GM18873 (cell line): ENCODE results near the gene HDAC1.

Source experiments
- ATAC-seq: cut with Tn5 transposase; IDR thresholded peaks from one replicate; pipeline ENCODE4 v1.9.1; 2021; ENCODE audit warnings: mild to moderate bottlenecking, moderate library complexity, moderate number of reproducible peaks; ENCODE audit not compliant: unreplicated experiment, low FRiP score

HDAC1 gene

DNA sequence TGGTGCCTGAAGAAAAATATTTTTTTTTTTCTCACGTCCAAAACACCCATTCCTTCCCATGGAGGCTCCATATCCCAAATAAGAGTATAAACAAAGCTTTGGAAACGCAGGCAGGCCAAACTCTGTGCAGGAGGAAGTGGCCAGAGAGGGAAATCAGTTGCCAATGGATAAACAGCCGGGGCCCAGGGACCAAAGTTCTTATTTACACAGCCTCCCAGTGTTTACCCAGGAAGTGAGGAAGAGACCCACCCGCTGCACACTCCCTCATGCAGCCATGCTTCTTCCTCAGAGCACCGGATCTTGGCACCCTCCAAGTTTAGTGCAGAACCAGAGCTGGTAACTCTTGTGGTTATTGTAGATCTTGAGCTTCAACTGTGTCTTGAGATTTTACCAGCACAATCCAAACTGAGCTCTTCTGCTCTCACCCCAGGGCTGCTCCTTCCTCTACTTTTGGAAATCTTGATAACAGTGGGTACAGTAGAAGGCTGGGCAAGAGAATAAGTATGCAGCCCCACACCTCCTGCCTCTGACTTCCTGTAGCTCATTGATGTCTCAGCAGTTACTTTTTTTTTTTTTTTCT lies 29.9 kb downstream of the HDAC1 start:
- ATAC-seq = no peak

DNA sequence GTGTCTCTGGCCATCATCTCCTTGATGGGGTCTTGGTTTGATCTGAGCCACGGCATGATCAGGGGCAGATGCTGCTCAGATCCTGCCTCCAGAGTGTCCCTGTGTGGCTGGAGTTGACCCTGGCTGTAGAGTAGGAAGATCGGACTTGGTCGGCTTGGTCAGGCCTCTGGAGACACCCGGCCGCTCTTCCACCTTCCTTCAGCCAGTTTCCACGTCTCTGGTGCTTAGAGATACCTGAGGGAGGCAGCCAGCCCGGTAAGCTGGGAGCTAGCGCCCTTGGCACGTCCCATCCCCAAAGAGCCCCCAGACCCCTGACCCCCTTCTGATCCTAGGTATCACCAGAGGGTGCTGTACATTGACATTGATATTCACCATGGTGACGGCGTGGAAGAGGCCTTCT lies 35.3 kb downstream of the HDAC1 start:
- ATAC-seq = no peak

DNA sequence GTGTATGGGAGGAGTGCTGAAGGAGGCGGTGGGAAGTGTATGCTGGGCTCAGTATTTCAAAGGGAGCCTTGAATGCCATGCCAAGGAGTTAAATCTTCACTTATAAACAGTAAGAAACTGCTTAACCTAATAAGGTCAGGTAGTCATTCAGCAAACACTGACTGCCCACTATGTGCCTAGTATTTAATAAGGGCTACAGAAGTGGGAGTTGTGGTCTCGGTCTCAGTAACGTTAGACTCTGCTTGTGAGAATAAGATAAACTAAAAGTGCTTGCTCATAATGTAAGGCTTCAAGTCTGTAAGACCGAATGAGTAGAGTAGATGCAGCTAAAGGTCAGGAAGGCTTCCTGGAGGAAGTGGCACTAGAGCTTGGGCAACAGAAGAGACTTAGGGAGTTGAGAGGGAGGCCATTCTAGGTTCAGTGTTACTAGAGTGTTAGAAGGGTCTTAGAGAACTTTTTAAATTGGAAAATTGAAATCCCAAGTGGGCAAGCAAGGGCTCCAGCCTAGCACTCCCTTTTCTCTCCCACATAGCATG lies 38.1 kb downstream of the HDAC1 start:
- ATAC-seq = no peak

DNA sequence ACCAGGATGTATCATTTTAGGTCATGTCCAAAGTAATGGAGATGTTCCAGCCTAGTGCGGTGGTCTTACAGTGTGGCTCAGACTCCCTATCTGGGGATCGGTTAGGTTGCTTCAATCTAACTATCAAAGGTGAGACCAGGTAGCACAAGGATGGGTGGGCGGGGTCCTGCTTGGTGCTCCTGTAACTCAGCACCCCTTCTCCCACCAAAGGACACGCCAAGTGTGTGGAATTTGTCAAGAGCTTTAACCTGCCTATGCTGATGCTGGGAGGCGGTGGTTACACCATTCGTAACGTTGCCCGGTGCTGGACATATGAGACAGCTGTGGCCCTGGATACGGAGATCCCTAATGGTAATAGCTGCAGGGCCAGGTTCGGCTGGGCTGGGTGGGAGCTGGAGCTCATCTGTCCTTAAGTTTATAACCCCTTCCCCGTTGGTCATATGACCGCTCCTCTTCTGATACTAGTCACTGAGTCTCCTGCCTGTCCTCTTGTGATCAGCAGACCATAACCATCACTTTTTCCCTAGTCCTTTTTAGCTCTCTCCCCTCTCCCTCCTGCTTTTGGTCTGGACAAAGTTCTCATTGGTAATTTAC lies 38.8 kb downstream of the HDAC1 start:
- ATAC-seq = no peak

GRCh38 chr1:32331549-32331948 lies 39.7 kb downstream of the HDAC1 start:
- no peak for ATAC-seq

DNA sequence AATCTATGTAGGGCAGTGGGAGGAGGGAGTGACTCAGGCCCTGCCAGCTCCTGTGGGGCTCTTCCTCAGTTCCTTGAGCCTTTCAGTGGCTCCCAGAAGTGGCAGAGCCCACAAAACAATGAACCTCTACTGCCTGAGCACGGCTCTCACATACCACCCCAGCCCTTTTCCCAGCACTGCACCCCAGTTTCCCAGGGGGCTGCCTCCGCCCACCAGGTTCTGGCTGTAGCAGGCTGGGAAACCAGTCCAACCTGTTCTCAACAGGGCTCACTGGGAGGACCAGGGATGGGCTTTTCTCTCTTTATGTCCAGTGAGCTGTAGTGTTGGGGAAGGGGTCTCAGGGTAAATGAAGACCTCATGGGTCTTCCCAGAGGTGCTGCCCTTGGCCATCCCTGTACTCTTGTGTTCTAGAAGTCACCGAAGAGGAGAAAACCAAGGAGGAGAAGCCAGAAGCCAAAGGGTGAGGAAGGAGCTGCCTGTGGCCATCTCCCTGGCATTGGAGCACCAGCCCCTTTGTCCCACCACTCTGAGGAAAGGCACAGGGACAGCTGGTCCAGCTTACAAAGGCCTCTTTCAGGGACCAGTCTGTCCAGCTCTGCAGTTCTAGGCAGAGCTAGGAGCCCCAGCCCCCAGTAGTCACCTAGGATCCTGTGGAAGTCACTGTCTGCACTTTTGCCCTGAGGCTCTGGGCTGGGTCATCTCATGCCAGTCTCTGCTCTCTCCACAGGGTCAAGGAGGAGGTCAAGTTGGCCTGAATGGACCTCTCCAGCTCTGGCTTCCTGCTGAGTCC lies 40.6 kb downstream of the HDAC1 start:
- no peak for ATAC-seq

GRCh38 chr1:32333251-32333963 lies 41.5 kb downstream of the HDAC1 start:
- ATAC-seq = no peak

GRCh38 chr1:32334274-32334861 lies 42.5 kb downstream of the HDAC1 start:
- no peak for ATAC-seq

- ATAC-seq = no peak
These were observed 43.1 kb downstream of the HDAC1 start for GRCh38 chr1:32334864-32335534.

DNA sequence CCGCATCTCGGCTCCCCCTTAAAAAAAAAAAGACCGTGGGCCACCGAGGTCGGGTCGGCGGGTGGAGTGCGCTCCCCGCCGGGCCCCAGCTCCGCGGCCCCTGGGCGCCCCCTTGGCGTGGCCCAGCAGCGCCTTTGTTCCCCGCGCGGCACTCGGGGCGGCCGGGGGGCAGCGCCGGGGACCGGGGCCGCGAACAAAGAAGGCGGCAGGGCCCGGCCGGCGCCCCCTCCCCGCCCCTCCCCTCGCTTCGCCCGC lies 43.6 kb downstream of the HDAC1 start:
- ATAC-seq = no peak

- ATAC-seq = no peak
These were observed 44.1 kb downstream of the HDAC1 start, which contains the start of gene MARCKSL1 for GRCh38 chr1:32335790-32336590. TSS of gene MARCKSL1 (minus strand) at chr1:32336233. CDS start at chr1:32336033, 200 bp downstream.

GRCh38 chr1:32336591-32336932 lies 44.7 kb downstream of the HDAC1 start:
- no peak for ATAC-seq

DNA sequence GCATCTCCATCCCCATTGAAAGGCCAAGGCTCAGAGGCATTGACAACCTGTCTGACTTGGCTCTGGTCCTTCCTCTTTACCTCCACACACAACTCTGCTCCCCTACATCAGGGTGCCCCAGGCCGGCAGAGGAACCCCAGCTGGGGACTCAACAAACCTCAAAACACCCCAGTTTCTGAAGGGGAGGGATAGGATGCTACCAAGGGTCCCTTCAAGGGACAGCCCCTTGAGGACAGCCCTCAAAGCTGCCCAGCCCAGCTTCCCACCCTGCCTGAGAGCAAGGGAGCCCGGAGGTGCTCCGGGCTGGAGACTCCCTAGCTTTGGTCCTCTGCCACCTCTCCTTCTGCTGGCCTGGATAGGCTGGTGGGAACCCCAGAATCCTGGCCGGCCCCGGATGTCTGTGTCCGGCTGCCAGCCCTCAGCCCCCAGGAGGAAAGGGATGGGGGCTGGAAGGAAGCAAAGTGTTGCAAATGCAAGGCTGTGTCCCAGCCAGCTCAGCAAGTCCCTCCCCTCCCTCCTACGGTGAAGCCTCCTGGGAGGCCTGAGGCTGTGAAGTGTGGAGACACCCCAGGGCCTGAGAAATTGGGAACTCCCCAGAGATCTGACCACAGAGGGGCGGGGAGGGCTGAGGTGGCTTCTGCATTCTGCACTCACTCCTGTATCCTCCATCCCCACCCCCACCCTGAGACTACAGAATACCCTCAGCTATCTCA lies 45.2 kb downstream of the HDAC1 start:
- ATAC-seq = no peak

DNA sequence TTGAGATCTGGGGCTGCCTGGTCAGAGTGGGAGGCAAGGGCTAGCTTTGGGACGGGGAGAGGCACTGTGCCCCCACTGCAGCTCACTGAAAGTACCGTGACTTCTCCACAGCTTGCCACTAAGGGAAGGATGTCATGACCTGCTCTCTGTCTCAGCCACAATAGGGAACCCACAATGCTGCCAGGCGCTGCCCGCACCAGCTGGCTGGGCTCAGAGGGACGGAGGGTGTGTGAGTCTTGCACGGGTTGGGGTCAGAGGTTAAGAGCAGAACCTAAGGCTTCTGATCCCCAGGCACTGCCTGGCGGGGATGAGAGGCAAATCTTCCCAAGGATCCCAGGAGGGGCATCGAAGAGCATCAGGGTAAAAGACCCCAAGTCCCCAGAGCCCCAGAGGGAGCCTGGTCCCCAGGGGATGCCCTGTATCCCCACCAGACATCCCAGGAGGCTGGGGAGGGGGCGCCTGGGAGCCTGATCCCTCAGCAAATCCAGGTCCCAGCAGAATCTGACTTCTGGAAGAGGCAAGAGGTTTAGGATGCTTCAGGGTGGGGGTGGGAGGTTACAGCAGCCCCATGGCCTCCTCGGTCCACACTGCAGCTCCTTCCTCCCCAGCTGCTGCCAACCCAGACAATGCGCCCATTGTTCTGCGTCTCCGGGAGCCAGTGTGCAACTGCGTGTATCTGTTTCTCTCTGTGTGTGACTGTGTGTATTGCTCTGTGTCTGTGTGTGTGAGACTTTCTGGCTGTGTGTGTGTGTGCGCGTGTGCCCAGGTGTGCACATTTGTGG lies 46.2 kb downstream of the HDAC1 start:
- ATAC-seq = no peak

DNA sequence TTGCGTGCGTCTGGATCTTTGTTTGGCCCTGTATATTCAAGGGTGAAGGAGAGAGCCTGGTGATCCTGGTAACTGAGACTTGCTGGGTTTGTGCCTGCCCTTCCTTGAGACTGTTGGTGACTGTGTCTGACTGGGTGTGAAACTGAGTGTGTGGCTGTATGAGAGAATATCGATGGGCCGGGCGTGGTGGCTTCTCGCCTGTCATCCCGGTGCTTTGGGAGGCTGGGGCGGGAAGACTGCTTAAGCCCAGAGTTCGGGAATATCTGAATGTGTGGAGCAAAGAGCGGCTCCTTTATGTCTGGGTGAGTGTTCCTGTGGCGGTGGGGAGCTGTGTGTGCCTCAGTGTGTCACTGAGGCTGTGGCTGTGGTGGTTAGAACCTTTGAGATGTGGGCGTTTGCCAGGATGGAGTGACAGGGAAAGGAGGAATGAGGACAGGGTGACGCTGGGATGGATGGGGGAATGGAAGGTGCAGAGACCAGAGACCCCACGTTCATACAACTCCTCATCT lies 46.8 kb downstream of the HDAC1 start:
- ATAC-seq = no peak

GRCh38 chr1:32339363-32339978 lies 47.6 kb downstream of the HDAC1 start:
- ATAC-seq = no peak

GRCh38 chr1:32341186-32341757 lies 49.4 kb downstream of the HDAC1 start:
- ATAC-seq = no peak
